ENCODE data around the gene WDR54. TPM values are rescaled to one million over a fixed set of nuclear protein-coding genes. Genes with fewer than 3 reads are reported as not detected.

Gene WDR54
- total RNA-seq, 6 donors from 2014 or later, result 8.4 to 28.2 (median 13.3) TPM

GRCh38 chr2:74375838-74376237 lies 45.7 kb upstream of the WDR54 start:
- Histone ChIP-seq H3K27me3 (no peaks in the 10 kb centered on the region), H3K36me3 (peaks cover 8 to 43% (median 26%) of the 10 kb centered on the region in 4 donors), H3K9me3 (no peaks in the 10 kb centered on the region), H3K4me1 (peaks cover 18 to 37% (median 31%) of the 10 kb centered on the region in 4 donors), H3K4me3 (no peak overlapping the region), H3K27ac (no peak overlapping the region)
- no peak for TF ChIP-seq EP300 (IDR thresholded peaks at IDR 0.05)
- TF ChIP-seq POLR2AphosphoS5 (IDR thresholded peaks at IDR 0.05), result no peak
- no peak for TF ChIP-seq CTCF (IDR thresholded peaks at IDR 0.05)
- no peak for TF ChIP-seq POLR2A (IDR thresholded peaks at IDR 0.05)
- WGBS, 2 donors, result 74 to 95% methylated on average over 2 of the region's 2 CpGs
- ATAC-seq (ENCODE audit: low FRiP score in 2 of 2) (no peak), DNase-seq (no peak)

- WGBS, 2 donors, result 94 to 95% methylated on average over 10 of the region's 10 CpGs
- H3K36me3 ChIP-seq, result peaks cover 3 to 27% (median 19%) of the 10 kb centered on the region in 4 donors
These were observed 43.5 kb upstream of the WDR54 start for GRCh38 chr2:74378007-74378406.

GRCh38 chr2:74379851-74380789 lies 41.4 kb upstream of the WDR54 start, which contains the start of gene DCTN1:
DCTN1 (minus strand) TSS chr2:74380311; CDS start chr2:74380037, 274 bp downstream.
- Histone ChIP-seq H3K36me3 (peaks cover 3 to 28% (median 17%) of the 10 kb centered on the region in 4 donors), H3K27ac (peak within 1 kb of the TSS in 3 of 4 donors; percentile 48 to 69 (median 65)), H3K4me3 (peak within 1 kb of the TSS in 3 of 4 donors; percentile 18 to 47 (median 46)), H3K9me3 (no peaks in the 10 kb centered on the region), H3K4me1 (peaks cover 48 to 59% (median 51%) of the 10 kb centered on the region in 4 donors), H3K27me3 (no peaks in the 10 kb centered on the region)
- ATAC-seq (ENCODE audit: low FRiP score in 2 of 2) (peak; percentile 73 to 85), DNase-seq (peak; percentile 35 to 69)
- whole genome bisulfite sequencing, 2 donors, result 29 to 47% methylated on average over 3 to 14 of the region's 14 CpGs
- peak in 1 of 2 donors; percentile 35 for TF ChIP-seq POLR2AphosphoS5 (IDR thresholded peaks at IDR 0.05)
- TF ChIP-seq EP300 (IDR thresholded peaks at IDR 0.05), result no peak
- no peak for TF ChIP-seq CTCF (IDR thresholded peaks at IDR 0.05)

More at GRCh38 chr2:74378007-74378406, 43.5 kb upstream of the WDR54 start:
- Histone ChIP-seq H3K9me3 (no peaks in the 10 kb centered on the region), H3K27ac (no peak overlapping the region), H3K4me3 (no peak overlapping the region), H3K4me1 (peaks cover 35 to 54% (median 41%) of the 10 kb centered on the region in 4 donors), H3K27me3 (no peaks in the 10 kb centered on the region)
- DNase-seq (peak in 1 of 2 donors; percentile 52), ATAC-seq (ENCODE audit: low FRiP score in 2 of 2) (no peak)
- no peak for TF ChIP-seq POLR2A (IDR thresholded peaks at IDR 0.05)
- no peak for TF ChIP-seq CTCF (IDR thresholded peaks at IDR 0.05)
- TF ChIP-seq EP300 (IDR thresholded peaks at IDR 0.05), result no peak
- TF ChIP-seq POLR2AphosphoS5 (IDR thresholded peaks at IDR 0.05), result no peak

- H3K9me3 ChIP-seq, result no peaks in the 10 kb centered on the region
- H3K36me3 ChIP-seq, result peaks cover 3 to 21% (median 10%) of the 10 kb centered on the region in 4 donors
- peak overlapping the region in 3 of 4 donors; percentile 10 to 72 (median 60) for H3K27ac ChIP-seq
- 69 to 90% methylated on average over 3 of the region's 3 CpGs for WGBS, 2 donors
- H3K4me1 ChIP-seq, result peaks cover 48 to 71% (median 55%) of the 10 kb centered on the region in 4 donors
- no peak overlapping the region for H3K4me3 ChIP-seq
- DNase-seq (no peak), ATAC-seq (ENCODE audit: low FRiP score in 2 of 2) (no peak)
- TF ChIP-seq POLR2A (IDR thresholded peaks at IDR 0.05) (no peak), EP300 (IDR thresholded peaks at IDR 0.05) (no peak), CTCF (IDR thresholded peaks at IDR 0.05) (no peak), POLR2AphosphoS5 (IDR thresholded peaks at IDR 0.05) (no peak)
- H3K27me3 ChIP-seq, result no peaks in the 10 kb centered on the region
These were observed 39.8 kb upstream of the WDR54 start for GRCh38 chr2:74381751-74382150.
